22Rv1 (cell line): Measurements from ENCODE around the gene QSER1.

ENCODE experiments used
- CTCF ChIP-seq: fragments of 450-650 bp; IDR thresholded peaks from 2 replicates; pipeline ENCODE4 v1.5.1; 2017; ENCODE audit warnings: mild to moderate bottlenecking
- ZFX ChIP-seq: fragments of 450-650 bp; IDR thresholded peaks from 2 replicates; pipeline ENCODE4 v1.6.1; 2017; ENCODE audit warnings: antibody characterized with exemption, borderline replicate concordance

GRCh38 chr11:32953700-32954099 lies 61.1 kb downstream of the QSER1 start:
- TF ChIP-seq CTCF (no peak), ZFX (no peak)
